Trophoblast cell (in vitro differentiated cells and primary cell): ENCODE results near the gene LDLRAD3.

ENCODE experiments used
- DNase-seq, 2 donors: peaks; one replicate each; pipeline ENCODE4 v3.0.0-alpha.2; 2016
- H2AFZ ChIP-seq: 2 replicates; pipeline ENCODE4 v1.6.1; 2013; ENCODE audit warnings: low read length, moderate library complexity, mild to moderate bottlenecking; ENCODE audit not compliant: insufficient read depth, poor library complexity
- H2AK5ac ChIP-seq: 2 replicates; pipeline ENCODE4 v1.6.1; 2013; ENCODE audit warnings: mild to moderate bottlenecking, low read length
- H2BK120ac ChIP-seq: 2 replicates; pipeline ENCODE4 v1.6.1; 2013; ENCODE audit warnings: low read length, mild to moderate bottlenecking, moderate library complexity; ENCODE audit not compliant: insufficient read depth, poor library complexity
- H2BK12ac ChIP-seq: 2 replicates; pipeline ENCODE4 v1.6.1; 2013; ENCODE audit warnings: mild to moderate bottlenecking, low read length, moderate library complexity
- H2BK5ac ChIP-seq: 2 replicates; pipeline ENCODE4 v1.6.1; 2013; ENCODE audit warnings: low read length, low read depth, moderate library complexity, mild to moderate bottlenecking; ENCODE audit not compliant: poor library complexity
- H3K14ac ChIP-seq: 2 replicates; pipeline ENCODE4 v1.6.1; 2013; ENCODE audit warnings: mild to moderate bottlenecking, low read length
- H3K18ac ChIP-seq: 2 replicates; pipeline ENCODE4 v1.6.1; 2013; ENCODE audit warnings: mild to moderate bottlenecking, low read length
- H3K23ac ChIP-seq: 2 replicates; pipeline ENCODE4 v1.6.1; 2013; ENCODE audit warnings: low read length
- H3K27ac ChIP-seq: 2 replicates; pipeline ENCODE4 v1.5.1; 2013; ENCODE audit warnings: low read depth, mild to moderate bottlenecking, inconsistent platforms, low read length, moderate library complexity
- H3K27me3 ChIP-seq: 2 replicates; pipeline ENCODE4 v1.6.1; 2013; ENCODE audit warnings: inconsistent platforms, mild to moderate bottlenecking, low read length, moderate library complexity; ENCODE audit not compliant: insufficient read depth
- H3K36me3 ChIP-seq, 2 experiments: 1 replicate in 1 of 2; 2 replicates in 1 of 2; pipeline ENCODE4 v1.6.1; 2013; ENCODE audit warnings: low read length in 2 of 2, mild to moderate bottlenecking in 2 of 2, moderate library complexity in 1 of 2; ENCODE audit not compliant: insufficient read depth in 2 of 2, control insufficient read depth in 1 of 2
- H3K4ac ChIP-seq: 2 replicates; pipeline ENCODE4 v1.6.1; 2013; ENCODE audit warnings: low read depth, mild to moderate bottlenecking, low read length, moderate library complexity
- H3K4me1 ChIP-seq, 2 experiments: 1 replicate in 1 of 2; 2 replicates in 1 of 2; pipeline ENCODE4 v1.6.1; 2013; ENCODE audit warnings: low read length in 2 of 2, mild to moderate bottlenecking in 2 of 2, moderate library complexity in 1 of 2; ENCODE audit not compliant: insufficient read depth in 2 of 2, control insufficient read depth in 1 of 2
- H3K4me2 ChIP-seq: 2 replicates; pipeline ENCODE4 v1.6.1; 2013; ENCODE audit warnings: inconsistent platforms, mild to moderate bottlenecking, low read length, moderate library complexity
- H3K4me3 ChIP-seq: 2 replicates; pipeline ENCODE4 v1.5.1; 2013; ENCODE audit warnings: mild to moderate bottlenecking, low read depth, low read length, inconsistent platforms
- H3K79me1 ChIP-seq: one replicate; pipeline ENCODE4 v1.6.1; 2013; ENCODE audit warnings: low read length
- H3K79me2 ChIP-seq: 2 replicates; pipeline ENCODE4 v1.6.1; 2013; ENCODE audit warnings: low read length, mild to moderate bottlenecking; ENCODE audit not compliant: control insufficient read depth, insufficient read depth, poor library complexity
- H3K9ac ChIP-seq: 2 replicates; pipeline ENCODE4 v1.6.1; 2013; ENCODE audit warnings: mild to moderate bottlenecking, low read length
- H3K9me3 ChIP-seq: 2 replicates; pipeline ENCODE4 v1.6.1; 2013; ENCODE audit warnings: low read depth, mild to moderate bottlenecking, control low read depth, inconsistent platforms, low read length; ENCODE audit not compliant: insufficient read depth
- H4K12ac ChIP-seq: 2 replicates; pipeline ENCODE4 v1.6.1; 2013; ENCODE audit warnings: low read depth, mild to moderate bottlenecking, low read length, moderate library complexity
- H4K8ac ChIP-seq: 2 replicates; pipeline ENCODE4 v1.6.1; 2013; ENCODE audit warnings: low read depth, mild to moderate bottlenecking, low read length, moderate library complexity
- H4K91ac ChIP-seq: one replicate; pipeline ENCODE4 v1.6.1; 2013; ENCODE audit warnings: low read depth, mild to moderate bottlenecking, low read length, moderate library complexity
- WGBS: extraction: QIAGEN DNeasy Blood & Tissue Kit; methylation state at CpG from one replicate; pipeline ENCODE4 v1.1.7; 2013; ENCODE audit warnings: missing lambda C conversion rate; ENCODE audit not compliant: insufficient read length, insufficient coverage; ENCODE audit errors: extremely low coverage; 5-methylcytosine and 5-hydroxymethylcytosine counted together

Gene LDLRAD3

GRCh38 chr11:36268337-36268985 is 324.6 kb downstream of the LDLRAD3 start:
- no peak overlapping the region for H3K4me2 ChIP-seq
- H4K12ac ChIP-seq, result no peak overlapping the region
- H3K9me3 ChIP-seq, result peaks cover 5% of the 10 kb centered on the region
- H2AFZ ChIP-seq, result no peak overlapping the region
- peaks cover 1 to 8% of the 10 kb centered on the region in 2 experiments for H3K36me3 ChIP-seq
- H3K9ac ChIP-seq, result no peak overlapping the region
- no peak overlapping the region for H3K27ac ChIP-seq
- peaks cover 2 to 5% of the 10 kb centered on the region in 2 experiments for H3K4me1 ChIP-seq
- H3K27me3 ChIP-seq, result no peaks in the 10 kb centered on the region
- no peak overlapping the region for H3K18ac ChIP-seq
- no peak overlapping the region for H3K23ac ChIP-seq
- no peak overlapping the region for H4K91ac ChIP-seq
- H3K4me3 ChIP-seq, result no peak overlapping the region
- no peak overlapping the region for H4K8ac ChIP-seq
- no peak overlapping the region for H2BK5ac ChIP-seq
- H3K14ac ChIP-seq, result no peak overlapping the region
- no peak overlapping the region for H3K4ac ChIP-seq
- WGBS, result no CpG with 5 or more reads among the region's 8 CpGs
- H3K79me2 ChIP-seq, result no peaks in the 10 kb centered on the region
- H2AK5ac ChIP-seq, result no peak overlapping the region
- H2BK12ac ChIP-seq, result no peak overlapping the region
- no peak overlapping the region for H2BK120ac ChIP-seq
- peaks cover 2% of the 10 kb centered on the region for H3K79me1 ChIP-seq
- DNase-seq, result peak in 1 of 2 donors; percentile 54

DNA sequence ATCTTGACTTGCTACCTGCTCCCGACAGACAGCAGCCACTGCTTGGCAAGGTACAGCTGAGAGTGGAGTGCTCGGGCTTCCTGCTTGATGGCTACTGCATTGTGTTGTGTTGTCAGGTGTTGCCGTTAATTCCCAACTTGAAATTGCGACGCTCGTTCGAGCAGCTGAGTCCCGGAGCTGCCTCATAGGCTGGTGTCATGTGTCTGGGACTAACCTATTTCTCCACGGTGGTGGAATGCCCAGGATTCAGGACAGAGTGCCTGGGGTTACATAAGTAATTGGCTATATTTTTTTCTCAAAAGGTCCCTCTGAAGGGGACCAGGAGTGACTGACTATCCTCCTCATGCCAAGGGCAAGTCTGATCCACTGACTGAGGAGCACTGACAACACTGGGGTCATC is 326.8 kb downstream of the LDLRAD3 start:
- no peak overlapping the region for H2AFZ ChIP-seq
- H2AK5ac ChIP-seq, result no peak overlapping the region
- H3K27me3 ChIP-seq, result no peaks in the 10 kb centered on the region
- H2BK5ac ChIP-seq, result no peak overlapping the region
- no CpG with 5 or more reads among the region's 9 CpGs for WGBS
- H3K23ac ChIP-seq, result no peak overlapping the region
- H3K36me3 ChIP-seq, result peaks cover 8 to 14% of the 10 kb centered on the region in 2 experiments
- H3K4me1 ChIP-seq, result peaks cover 2 to 5% of the 10 kb centered on the region in 2 experiments
- H3K9ac ChIP-seq, result no peak overlapping the region
- H3K79me2 ChIP-seq, result no peaks in the 10 kb centered on the region
- no peak overlapping the region for H3K4ac ChIP-seq
- no peak overlapping the region for H3K4me3 ChIP-seq
- peaks cover 5% of the 10 kb centered on the region for H3K9me3 ChIP-seq
- no peak overlapping the region for H2BK120ac ChIP-seq
- no peak overlapping the region for H3K18ac ChIP-seq
- peaks cover 2% of the 10 kb centered on the region for H3K79me1 ChIP-seq
- no peak overlapping the region for H2BK12ac ChIP-seq
- no peak overlapping the region for H3K4me2 ChIP-seq
- no peak overlapping the region for H3K14ac ChIP-seq
- H4K8ac ChIP-seq, result no peak overlapping the region
- no peak overlapping the region for H3K27ac ChIP-seq
- H4K12ac ChIP-seq, result no peak overlapping the region
- no peak overlapping the region for H4K91ac ChIP-seq
- DNase-seq, result no peak

DNA sequence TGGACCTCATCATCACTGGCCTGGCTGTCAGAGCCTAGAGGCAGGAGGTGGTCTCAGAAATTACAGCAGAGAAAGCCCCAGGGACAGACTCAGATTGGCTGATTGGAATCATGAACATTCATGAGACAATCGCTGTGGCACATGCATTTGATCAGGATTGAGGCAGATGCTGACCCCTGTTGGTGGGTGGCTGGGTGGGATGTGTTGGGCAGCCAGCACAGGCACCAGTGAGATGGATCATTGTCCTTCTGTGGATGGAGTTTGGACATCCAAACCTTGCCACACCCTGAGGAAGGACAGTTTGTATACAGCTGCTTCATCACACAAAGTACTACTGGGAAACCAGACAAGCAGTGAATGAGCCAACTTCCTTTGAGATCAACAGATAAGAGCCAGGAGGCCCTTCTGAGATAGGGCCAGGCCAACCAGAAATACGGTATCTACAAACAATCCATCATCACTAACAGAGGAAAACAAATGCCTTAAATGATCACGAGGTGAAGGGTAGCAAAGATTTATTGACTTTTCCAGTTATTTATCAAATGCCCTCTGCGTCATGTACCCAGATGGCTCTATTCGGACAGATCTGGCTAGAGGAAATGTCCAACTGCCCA is 328.0 kb downstream of the LDLRAD3 start:
- WGBS, result no CpG with 5 or more reads among the region's 5 CpGs
- peaks cover 2 to 3% of the 10 kb centered on the region in 2 experiments for H3K4me1 ChIP-seq
- H3K9me3 ChIP-seq, result peaks cover 5% of the 10 kb centered on the region

GRCh38 chr11:36273110-36273509 is 329.2 kb downstream of the LDLRAD3 start:
- Histone ChIP-seq H2BK5ac (no peak overlapping the region), H2BK120ac (no peak overlapping the region), H3K79me1 (no peaks in the 10 kb centered on the region), H3K4me2 (no peak overlapping the region), H2AFZ (no peak overlapping the region), H3K9me3 (peaks cover 5% of the 10 kb centered on the region), H3K4me1 (peaks cover 2 to 3% of the 10 kb centered on the region in 2 experiments), H3K36me3 (peaks cover 10 to 14% of the 10 kb centered on the region in 2 experiments), H3K27me3 (no peaks in the 10 kb centered on the region), H4K91ac (no peak overlapping the region), H3K23ac (no peak overlapping the region), H4K12ac (no peak overlapping the region), H3K4me3 (no peak overlapping the region), H4K8ac (no peak overlapping the region), H3K9ac (no peak overlapping the region), H3K14ac (no peak overlapping the region), H3K4ac (no peak overlapping the region), H3K27ac (no peak overlapping the region), H2AK5ac (no peak overlapping the region), H3K79me2 (no peaks in the 10 kb centered on the region), H2BK12ac (no peak overlapping the region), H3K18ac (no peak overlapping the region)
- no CpG with 5 or more reads among the region's 3 CpGs for WGBS
- no peak for DNase-seq

More for the DNA sequence above, 328.0 kb downstream of the LDLRAD3 start:
- no peaks in the 10 kb centered on the region for H3K79me2 ChIP-seq
- H3K18ac ChIP-seq, result no peak overlapping the region
- no peak overlapping the region for H3K27ac ChIP-seq
- H3K14ac ChIP-seq, result no peak overlapping the region
- no peaks in the 10 kb centered on the region for H3K79me1 ChIP-seq
- H2AFZ ChIP-seq, result no peak overlapping the region
- H3K9ac ChIP-seq, result no peak overlapping the region
- H4K8ac ChIP-seq, result no peak overlapping the region
- H3K4me3 ChIP-seq, result no peak overlapping the region
- peak overlapping the region; percentile 54 for H3K23ac ChIP-seq
- H3K4ac ChIP-seq, result no peak overlapping the region
- H2BK120ac ChIP-seq, result no peak overlapping the region
- H3K36me3 ChIP-seq, result peaks cover 10 to 14% of the 10 kb centered on the region in 2 experiments
- peak in 1 of 2 donors; percentile 19 for DNase-seq
- H3K4me2 ChIP-seq, result no peak overlapping the region
- no peaks in the 10 kb centered on the region for H3K27me3 ChIP-seq
- H4K91ac ChIP-seq, result no peak overlapping the region
- no peak overlapping the region for H2AK5ac ChIP-seq
- no peak overlapping the region for H2BK12ac ChIP-seq
- H2BK5ac ChIP-seq, result no peak overlapping the region
- no peak overlapping the region for H4K12ac ChIP-seq
